HG03558 (cell line): Measurements from ENCODE around the gene FCSK.
"Not testable (repeated sequence)": the region's sequence is repeated elsewhere in the genome, so short reads cannot be mapped to it uniquely, and the experiment has no call there.

Source experiments
- ATAC-seq: cut with Tn5 transposase; IDR thresholded peaks from one replicate; pipeline ENCODE4 v1.9.1; 2021; ENCODE audit warnings: moderate number of reproducible peaks; ENCODE audit not compliant: unreplicated experiment; ENCODE audit errors: extremely low read depth

FCSK gene

GRCh38 chr16:70454222-70455034 is at the start of gene FCSK:
TSS of gene FCSK (plus strand) at chr16:70454595. CDS start at chr16:70463191, 8,596 bp downstream.
- ATAC-seq = peak; percentile 52

- ATAC-seq = not testable (repeated sequence)
These were observed 48.3 kb upstream of the FCSK start for GRCh38 chr16:70406104-70406503.

GRCh38 chr16:70407811-70408274 is 46.6 kb upstream of the FCSK start:
- ATAC-seq = no peak

GRCh38 chr16:70410734-70411133 is 43.7 kb upstream of the FCSK start:
- no peak for ATAC-seq

- ATAC-seq = no peak
These were observed 42.0 kb upstream of the FCSK start for GRCh38 chr16:70412385-70412784.

- ATAC-seq = not testable (repeated sequence)
These were observed 40.8 kb upstream of the FCSK start for GRCh38 chr16:70413572-70413971.

- no peak for ATAC-seq
These were observed 37.4 kb upstream of the FCSK start for GRCh38 chr16:70416748-70417616.

DNA sequence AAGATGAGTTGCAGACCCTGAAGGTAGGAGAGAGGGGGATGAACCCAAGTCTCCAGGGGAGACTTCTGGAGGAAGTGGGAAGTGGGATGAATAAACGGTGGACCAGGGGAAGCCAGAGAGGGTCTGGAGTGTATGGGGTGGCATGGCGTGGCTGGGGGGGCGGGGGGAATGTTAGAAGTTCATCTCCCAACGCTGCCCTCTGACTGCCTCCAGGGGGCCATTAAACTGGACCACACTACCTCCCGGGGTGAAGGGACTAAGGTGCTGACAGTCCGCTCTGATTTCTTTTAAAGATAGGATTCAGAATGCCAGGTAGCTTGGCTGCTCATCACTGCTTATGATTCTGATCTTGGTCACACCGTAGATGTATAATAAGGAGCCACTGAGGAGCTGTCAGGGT is 36.7 kb upstream of the FCSK start:
- no peak for ATAC-seq

GRCh38 chr16:70418274-70418992 is 36.0 kb upstream of the FCSK start:
- no peak for ATAC-seq

GRCh38 chr16:70418993-70419318 is 35.4 kb upstream of the FCSK start:
- ATAC-seq = no peak

- no peak for ATAC-seq
These were observed 34.7 kb upstream of the FCSK start for GRCh38 chr16:70419384-70420327.

DNA sequence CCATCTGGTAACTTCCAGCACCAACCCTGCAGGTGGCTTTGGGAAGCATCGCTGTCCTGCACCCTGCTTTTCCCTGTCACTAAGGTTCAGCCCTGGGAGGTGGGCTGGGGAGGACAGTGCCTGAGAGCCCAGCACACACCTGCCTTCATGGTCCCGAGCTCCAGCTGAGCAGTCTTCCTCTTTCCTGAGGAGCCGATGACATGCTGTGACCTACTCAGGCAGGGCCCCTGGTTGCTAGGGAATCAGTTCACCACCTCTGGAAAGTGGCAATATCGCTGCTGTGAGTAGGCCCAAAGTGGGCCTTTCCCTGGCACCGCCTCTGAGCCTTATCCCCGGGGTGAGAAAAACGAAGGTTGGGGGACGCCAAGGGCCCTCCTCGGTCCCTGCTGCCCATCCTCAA is 33.4 kb upstream of the FCSK start:
- ATAC-seq = no peak

- ATAC-seq = no peak
These were observed 32.7 kb upstream of the FCSK start for GRCh38 chr16:70421473-70422311.

DNA sequence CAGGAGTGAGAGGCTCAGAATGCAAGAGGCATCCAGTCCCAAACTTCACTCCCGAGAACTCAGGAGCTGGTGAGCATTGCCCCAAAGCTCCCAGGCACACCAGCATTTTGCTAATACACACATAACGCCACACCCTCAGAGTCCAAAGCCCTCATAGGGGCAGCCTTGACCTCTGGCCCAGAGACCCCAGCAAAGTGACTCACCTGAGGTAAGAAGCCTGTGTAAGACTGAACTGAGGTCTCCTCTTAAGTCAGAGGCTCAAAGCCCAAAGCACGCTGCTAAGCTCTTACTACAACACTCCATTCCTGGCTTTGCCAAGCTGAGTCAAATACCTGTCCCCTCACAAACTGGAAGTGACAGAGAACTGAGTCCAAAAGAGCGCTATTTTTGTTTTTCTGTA is 31.9 kb upstream of the FCSK start:
- ATAC-seq = no peak

DNA sequence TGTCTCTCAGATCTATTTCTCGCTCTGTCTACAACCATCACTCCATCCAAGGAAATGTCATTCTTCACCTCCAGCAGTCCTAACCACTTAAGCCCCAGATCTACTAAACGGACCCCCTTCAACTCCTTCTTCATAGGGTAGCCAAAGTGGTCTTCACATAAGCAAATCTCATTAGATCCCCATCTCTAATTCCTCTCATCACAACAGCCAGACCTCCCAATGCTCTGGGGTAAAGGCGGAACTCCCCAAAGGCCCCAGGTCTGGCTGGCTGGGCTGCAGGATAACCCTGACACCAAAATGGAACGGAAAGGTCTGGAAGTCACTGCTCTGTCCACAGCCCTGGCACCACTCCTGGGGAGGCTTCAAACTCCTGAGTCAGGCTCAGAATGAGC is 26.6 kb upstream of the FCSK start:
- ATAC-seq = no peak

DNA sequence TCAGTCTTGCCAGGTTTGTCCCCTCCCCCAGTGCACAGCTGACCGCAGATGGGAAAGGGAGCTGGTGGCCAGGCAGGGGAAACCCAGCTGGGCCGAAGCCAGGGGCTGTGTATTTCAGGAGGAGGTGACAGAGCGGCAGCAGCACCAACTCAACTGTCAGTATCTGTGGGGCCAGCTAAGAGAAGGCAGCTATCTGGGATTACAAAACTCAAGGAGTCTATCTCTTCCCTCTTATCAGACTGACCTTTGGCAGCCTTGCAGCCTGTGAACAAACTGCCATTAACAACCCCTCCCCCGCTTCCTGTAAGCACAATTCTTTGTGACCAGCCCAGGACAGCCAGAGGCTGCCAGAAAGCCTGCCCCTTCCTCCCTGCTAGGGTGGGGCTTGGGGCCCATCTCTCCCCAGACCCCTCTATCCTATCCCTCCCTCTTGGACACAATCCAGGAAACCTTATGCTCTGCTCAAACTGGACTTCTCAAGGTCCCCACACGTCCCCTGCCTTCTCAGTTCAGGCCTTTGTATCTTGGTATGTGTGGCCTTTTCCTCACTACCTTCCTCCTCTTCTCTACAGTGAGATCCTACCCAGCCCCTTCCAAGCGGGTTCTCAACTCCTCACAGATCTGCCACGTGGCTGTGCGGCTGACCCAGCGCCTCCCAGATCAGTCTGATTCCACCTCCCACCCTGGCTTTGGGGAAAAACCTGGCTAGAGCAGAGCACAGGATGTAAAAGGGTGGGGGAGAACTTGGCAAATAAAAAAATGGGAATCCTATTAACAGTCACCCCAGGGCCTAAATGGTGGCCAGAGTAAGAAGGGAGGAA is 26.0 kb upstream of the FCSK start:
- ATAC-seq = no peak

DNA sequence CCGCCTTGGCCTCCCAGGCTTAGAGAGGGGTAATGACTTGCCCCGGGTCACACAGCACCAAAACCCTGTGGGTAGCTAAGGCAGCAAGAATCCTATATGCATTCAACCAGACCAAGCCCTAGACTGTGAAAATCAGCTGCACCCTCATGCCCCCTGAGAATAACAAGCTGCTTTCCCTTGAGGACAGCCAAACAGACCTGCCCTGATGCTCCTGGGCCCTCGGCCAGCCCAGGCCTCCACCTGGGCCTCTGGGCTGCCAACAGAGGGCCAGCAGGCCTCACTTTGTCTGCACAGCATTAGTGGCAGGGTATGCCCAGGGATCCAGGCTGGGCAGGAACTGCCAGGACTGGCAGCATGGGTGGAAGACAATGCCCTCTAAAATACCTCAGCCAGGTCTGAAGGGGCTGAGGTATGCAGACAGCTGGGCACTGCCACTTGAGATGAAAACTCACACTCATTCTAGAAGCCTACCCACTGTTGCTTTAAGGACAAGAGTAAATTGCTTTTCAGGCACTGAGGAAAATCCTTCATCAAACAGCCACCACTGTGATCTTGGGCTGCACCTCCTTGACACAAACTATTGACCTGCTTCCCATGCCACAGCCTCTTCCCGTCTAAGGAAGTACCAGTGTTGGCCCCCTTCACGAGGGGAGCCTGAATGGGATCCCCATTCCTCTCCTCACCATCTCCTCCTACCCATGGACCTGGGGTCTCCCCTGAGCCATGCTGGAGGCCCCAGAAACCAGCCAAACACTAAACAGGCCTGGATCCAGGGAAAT is 24.3 kb upstream of the FCSK start:
- ATAC-seq = no peak
